NCI-H345 (cell line): ENCODE data around the gene FBLN7.
"Not testable (repeated sequence)": the region's sequence is repeated elsewhere in the genome, so short reads cannot be mapped to it uniquely, and the experiment has no call there.

Experiments used
- DNase-seq: peaks from one replicate; lab custom pipeline; 2025; lab: John Stamatoyannopoulos, UW

Gene FBLN7

DNA sequence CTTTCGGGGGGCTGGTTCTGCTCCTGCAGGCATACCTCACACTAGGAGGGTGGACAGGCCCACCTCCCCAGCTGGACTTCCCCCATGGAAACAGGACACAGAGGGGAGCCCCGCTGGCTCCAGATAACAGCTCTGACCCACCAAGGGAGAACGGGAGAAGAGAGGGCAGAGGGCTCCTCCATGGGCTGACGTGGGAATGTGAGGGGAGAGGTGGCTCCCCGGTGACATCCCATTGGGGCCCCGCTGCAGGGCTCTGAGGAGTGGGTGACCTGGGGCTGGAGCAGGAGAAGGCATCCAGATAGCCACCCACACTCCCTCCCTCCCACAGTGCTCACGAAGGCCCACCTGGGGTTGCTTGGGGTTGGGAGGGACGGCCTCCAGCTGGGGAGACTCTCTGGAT, 45.9 kb downstream of the FBLN7 start:
- DNase-seq, result no peak

DNA sequence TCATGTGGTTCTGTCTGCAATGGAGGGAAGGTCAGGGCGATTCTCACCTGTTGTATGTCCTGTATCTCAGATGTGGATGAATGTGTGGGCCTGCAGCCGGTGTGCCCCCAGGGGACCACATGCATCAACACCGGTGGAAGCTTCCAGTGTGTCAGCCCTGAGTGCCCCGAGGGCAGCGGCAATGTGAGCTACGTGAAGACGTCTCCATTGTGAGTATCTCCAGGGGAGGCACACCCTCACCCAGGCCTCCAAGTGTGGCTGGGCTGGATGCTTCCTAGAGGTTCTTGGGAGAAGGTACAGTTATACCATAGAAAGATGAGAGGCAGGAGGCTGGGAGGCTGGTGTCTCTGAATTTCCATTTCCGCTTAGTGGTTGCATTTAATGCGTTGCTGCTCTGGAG, 46.9 kb downstream of the FBLN7 start:
- no peak for DNase-seq

DNA sequence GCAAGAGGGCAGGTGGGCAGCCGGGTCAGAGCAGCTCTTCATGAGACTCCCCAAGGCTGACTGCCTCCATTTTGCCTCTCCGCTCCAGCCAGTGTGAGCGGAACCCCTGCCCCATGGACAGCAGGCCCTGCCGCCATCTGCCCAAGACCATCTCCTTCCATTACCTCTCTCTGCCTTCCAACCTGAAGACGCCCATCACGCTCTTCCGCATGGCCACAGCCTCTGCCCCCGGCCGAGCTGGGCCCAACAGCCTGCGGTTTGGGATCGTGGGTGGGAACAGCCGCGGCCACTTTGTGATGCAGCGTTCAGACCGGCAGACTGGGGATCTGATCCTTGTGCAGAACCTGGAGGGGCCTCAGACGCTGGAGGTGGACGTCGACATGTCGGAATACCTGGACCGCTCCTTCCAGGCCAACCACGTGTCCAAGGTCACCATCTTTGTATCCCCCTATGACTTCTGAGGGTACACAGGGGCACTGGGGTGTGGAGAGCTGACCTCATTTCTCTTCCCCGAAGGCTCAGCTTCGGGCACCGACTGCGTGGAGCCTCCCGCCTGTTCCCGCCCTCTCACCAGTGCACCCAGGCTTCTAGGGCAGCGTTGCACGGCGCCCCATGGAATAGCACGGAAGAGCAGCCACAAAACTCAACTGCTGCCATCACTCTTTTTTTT, 49.0 kb downstream of the FBLN7 start:
- no peak for DNase-seq

DNA sequence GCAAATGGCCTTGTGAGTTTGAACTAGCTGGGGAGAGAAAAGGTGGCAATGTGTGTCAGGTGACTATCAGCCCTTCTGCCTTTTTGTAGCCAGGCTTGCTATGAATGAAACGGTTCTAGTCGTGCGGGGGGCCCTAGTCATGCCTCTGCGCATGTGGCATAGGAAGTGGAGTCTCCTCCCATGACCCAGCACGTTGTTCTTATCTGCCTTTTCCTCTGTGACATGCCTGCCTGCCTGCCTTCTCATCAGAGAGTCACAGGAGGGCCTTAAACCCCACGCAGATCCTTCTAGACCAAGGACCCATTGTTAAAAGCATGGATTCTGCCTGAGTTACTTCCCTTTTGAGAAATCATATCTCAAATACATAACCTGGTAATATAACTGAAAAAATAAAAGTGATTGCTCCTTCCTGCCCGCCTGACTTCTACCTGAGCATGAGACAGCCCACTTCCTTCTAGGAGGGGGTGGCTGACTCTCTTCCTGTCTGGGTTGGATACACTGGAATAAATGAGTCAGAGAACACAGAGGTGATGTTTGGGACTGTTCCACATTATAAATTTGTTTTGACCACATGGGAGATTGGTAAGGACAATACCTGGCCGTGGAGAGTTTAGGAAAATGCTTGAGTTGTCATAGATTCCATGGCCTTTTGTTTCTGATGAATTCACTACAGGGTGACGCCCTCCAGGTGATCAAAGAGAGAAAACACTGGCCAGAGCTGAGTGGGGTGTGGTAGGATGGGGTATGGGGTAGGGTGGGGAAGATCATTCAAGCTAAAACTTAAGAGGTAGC, 49.8 kb downstream of the FBLN7 start:
- no peak for DNase-seq

DNA sequence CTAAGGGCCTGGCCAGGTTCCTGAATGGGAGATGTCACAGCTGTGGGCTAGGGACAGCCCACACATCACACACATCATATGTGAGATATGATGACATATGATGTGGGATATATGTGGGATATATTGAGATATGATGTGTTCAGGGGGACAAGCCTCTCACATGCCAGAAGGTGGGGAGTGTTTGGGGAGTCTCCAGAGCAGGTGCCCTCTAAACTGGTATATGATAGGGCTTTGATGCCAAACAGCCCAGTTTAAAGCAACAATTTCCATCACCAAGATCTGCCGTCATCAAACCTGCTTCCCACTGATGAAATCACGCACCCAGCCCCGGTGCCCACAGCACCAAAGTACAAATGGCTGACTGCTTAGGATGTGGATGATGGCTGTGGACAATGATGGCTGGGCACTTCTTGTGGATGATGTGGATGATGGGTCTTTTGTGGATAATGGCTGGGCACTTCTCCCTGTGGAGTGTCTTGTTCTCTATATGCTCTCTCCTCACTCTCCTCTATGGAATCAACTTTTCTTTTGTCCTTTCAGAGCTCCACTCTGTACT, 50.9 kb downstream of the FBLN7 start:
- DNase-seq, result no peak

DNA sequence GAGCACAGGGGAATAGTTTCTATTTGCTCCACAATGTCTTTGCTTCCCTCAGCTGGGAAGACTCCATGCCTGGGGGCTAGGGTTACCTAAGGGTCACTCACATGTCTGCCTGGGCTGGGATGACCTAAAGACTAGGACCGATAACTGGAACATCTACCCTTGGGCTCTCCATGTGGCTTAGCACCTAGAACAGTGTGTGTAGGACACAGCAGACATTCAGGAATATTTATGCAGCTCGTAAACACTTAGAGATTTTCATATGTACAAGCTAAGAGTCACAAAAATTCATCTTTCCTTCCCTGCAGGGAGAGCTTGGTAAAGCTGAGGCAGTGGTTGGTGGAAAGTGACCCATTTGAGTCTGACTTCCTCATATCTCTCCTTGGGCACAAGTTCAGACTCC, 55.8 kb downstream of the FBLN7 start:
- no peak for DNase-seq

DNA sequence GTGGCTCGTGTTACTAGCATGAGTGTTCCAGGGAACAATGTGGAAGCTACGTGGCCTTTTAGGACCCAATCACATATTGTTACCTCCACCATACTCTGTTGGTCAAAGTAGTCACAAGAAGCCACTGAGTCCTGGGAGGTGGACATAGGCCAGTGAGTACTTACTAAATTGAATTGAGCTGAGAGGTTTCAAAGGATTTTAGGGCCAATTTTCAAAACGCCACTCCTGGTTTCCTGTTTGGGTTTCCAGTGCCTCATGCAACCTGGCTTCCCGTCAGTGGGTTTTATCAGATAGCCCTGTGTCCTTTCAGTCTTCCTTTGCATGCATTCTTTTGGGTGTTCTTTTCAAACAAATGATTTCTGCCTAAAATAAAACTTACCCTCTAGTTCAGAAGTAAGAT, 56.3 kb downstream of the FBLN7 start:
- DNase-seq, result no peak

DNA sequence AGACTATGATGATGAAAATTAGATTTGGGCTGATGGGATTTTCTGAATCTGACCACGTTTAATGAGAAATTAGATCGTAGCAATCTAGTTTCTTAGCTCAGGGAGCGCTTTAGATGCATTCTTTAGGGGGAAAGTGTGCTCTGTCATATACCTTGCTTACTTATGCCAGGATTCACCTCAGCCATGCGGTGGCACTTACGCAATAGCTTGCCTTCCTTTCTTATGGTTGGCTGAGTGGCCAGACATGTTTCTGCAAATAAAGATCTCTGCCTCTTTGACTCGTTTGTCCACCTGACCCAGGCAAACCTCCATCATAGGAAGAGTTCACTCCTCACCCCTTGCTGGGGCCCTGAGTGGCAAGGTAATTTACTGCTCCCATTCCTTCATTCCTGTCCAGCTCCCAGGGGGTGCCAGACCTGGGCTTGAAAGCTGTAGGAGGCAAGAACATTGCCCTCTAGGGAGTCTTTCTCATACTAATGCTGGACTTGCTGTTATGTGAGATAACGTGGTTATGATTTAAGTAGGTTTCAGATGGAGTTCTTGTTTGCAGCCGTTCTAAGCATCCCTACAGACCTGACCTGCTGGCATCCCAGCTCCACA, 57.1 kb downstream of the FBLN7 start:
- DNase-seq, result no peak

DNA sequence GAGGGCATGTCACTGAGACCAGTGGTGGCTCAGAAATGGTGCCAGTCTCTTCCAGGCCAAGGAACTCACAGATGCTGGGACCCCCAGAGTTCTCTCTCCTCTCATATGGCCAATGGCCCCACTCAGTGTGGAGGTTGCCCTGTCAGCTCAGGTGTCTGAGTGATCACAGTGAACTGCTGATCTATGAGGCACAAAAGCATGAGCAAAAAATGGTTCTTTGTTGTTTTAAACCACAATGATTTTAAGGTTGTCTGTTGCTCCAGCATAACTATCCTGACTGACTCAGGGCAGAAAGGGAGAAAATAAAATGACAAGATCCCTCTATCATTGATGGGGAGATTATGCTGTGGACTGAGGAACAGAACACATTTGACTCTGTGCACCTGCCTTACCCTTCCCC, 57.8 kb downstream of the FBLN7 start:
- DNase-seq, result no peak

DNA sequence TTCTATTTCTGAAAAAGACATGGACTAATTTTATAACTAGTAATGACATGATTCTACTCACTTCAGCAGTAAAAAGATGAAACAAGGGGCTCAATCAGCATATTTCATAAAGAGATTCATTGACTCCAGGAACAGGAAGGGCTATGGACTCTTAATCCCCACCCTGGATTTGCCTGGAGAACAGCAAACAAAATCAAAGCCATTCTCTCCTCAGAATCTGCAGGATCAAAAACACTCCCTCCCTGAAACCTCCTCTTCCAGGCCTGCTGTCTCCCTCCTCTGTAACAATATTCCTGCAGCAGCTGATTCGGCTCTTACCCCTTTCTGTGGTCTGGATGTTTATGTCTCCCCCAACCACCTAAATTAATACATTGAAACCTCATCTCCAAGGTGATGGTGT, 59.7 kb downstream of the FBLN7 start:
- DNase-seq, result no peak

DNA sequence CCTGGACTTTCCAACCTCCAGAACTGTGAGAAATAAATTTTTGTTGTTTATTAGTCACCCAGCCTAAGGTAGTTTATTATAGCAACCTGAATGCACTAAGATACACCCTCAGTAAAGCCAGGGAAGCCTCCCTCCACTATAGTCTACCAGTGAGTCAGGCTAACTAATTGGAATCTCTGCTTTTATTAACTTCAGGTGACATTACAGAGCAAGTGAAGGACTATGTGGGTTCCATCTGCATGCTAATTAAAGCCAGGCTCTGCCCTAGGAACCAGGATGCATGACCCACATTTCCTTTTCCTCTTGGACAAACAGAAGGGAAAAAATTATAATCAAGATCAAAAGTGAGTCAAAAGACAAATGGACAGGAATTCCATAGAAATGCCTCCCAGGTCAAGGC, 60.6 kb downstream of the FBLN7 start:
- DNase-seq, result no peak

DNA sequence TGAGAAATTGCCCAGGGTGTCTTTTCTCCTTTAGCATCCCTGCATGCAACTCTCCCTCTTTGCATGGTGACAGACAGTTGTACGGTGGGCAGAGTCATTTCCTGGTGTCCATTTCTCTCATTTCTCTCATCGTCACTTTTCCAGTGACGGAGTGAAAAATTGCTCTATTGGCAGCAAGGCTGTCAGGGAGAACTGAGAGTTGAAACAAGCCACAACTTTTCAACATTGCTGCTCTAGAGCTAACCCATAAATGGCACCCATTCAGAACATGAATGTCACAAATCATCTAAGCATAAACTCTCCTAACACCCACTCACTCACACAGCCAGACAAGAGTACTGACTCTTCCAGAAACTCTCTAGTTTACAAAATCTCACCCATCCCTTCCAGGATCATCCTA, 61.0 kb downstream of the FBLN7 start:
- DNase-seq, result no peak

DNA sequence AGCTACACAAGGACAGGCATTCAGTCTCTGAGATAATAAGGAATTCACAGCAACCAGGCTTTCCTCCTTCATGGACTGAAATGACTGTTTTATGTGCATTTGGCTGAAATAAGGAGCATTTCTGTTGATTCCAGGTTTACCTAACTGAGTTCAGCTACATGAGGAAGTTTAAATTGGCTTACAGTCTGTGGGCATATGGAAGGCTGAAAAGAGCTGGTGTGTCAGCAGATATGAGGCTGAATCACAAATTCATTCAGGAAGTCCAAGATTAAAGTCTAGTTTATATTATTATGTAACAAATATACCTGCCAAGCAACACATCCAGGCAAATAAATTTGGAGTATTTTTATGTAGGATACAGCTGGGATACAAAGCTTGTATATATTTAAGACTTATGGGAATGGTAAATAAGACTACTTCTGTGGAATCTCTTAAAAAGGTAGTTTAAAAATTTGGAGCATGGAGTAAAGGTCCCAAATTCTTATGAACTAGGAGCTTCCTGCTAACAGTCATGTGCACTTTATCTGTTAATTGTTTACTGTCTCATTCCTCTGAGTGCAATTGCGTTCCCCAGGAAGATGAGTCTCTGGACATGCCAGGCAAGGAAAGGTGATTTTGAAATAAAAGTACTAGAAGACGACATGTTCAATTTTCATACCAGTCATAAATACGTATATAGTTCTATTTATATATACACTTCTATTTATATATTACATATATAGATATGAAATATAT, 63.7 kb downstream of the FBLN7 start:
- no peak for DNase-seq

DNA sequence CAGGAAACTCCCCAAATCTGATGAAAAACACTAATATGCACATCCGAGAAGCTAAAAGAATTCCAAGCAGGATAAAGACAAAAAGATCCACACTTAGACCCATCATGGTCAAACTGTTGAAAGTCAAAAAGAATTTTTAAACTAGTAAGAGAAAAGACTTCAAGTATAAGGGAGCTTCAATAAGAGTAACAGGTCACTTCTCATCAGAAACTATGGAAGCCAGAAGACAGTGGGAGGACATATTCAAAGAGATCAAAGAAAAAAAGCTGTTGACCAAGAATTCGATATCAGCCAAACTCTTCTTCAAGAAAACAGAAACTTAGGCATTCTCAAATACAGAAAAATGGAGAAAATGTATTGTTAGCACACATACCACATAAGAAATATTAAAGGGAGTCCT, 66.2 kb downstream of the FBLN7 start:
- DNase-seq, result peak; percentile 6

DNA sequence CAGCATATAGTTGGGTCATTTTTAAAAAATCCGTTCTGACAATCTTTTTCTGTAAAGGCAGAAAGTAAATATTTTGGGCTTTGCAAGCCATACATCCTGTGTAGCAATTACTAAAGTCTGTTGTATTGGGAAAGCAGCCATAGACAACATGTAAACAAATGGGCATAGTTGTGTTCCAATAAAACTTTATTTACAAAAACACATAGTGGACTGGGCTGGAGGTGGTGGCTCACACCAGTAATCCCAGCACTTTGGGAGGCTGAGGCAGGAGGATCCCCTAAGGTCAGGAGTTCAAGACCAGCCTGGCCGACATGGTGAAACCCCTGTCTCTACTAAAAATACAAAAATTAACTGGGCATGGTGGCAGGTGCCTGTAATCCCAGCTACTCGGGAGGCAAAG, 69.7 kb downstream of the FBLN7 start:
- DNase-seq, result not testable (repeated sequence)

DNA sequence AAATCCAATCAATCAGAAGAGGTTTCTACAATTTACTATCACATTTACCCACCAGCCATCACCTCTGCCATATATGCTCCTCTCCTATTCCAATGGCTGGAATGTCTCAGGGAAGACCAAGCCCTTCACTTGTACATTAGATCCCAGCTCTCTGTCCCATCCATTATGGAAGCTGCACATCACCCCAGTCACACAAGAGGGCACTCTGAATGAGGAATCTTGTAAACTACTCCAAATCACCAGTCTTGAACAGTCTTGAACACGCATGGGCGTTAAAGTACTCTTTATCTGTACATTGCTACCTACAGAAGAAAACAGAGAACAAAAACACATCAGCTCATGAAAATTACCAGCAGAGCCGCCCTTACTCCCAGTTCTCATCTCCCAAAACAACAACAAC, 78.0 kb downstream of the FBLN7 start:
- DNase-seq, result no peak

DNA sequence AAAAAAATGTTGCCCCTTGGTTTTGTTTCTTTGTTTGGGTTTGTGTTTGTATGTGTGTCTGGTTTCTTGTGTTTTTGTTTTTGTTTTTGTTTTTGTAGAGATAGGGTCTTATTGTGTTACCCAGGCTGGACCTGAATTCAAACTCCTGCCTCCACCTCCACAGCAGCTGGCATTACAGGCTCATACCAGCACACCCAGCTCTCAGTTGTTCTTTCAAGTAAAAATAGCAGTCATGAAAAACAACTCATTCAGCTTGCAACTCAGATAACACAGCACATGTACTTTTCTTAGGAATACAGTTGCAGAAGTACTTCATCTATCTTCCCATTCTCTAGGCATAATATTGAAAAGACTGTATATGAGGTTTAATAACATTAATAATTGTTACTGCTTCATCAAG, 79.7 kb downstream of the FBLN7 start:
- no peak for DNase-seq

DNA sequence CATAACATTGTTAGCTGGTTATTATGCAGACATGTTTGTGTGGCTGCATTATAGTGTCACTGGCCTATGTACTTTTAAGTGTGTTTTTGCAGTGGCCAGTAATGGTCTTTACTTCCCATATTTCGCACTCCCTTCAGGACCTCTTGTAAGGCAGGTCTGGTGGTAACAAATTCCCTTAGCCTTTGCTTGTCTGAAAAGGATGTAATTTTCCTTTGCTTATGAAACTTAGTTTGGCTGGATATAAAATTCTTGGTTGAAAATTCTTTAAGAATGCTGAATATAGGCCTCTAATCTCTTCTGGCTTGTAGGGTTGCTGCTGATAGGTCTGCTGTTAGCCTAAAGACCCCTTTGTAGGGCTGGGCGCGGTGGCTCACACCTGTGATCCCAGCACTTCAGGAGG, 82.0 kb downstream of the FBLN7 start:
- DNase-seq, result no peak

DNA sequence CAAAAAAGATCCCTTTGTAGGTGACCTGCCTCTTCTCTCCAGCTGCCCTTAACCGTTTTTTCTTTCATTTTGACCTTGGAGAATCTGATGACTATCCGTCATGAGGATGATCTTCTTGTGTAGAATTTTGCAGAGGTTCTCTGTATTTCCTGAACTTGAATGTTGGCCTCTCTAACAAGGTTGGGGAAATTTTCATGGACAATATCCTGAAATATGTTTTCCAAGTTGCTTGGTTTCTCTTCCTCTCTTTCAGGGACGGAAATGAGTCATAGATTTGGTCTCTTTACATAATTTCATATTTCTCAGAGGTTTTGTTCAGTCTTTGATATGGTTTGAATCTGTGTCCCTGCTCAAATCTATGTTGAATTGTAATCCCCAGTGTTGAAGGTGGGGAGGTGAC, 82.6 kb downstream of the FBLN7 start:
- no peak for DNase-seq

DNA sequence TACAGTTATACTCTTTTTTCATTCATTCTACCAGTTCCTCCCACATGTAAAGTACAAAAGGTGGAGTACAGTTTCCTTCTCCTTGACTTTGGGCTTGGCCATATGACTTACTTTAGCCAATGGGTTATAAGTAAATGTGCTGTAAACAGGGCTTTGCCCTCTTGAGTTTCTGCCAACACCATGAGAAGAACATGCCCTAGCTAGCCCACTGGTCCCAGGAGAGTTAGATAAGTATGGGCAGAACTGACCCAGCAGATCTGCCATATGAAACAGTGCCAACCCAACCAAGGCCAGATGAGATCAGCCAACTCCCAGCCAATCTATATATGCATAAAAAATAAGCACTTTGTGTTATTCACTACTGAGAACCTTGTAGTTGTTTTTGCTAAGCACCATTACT, 91.2 kb downstream of the FBLN7 start:
- DNase-seq, result peak; percentile 55

DNA sequence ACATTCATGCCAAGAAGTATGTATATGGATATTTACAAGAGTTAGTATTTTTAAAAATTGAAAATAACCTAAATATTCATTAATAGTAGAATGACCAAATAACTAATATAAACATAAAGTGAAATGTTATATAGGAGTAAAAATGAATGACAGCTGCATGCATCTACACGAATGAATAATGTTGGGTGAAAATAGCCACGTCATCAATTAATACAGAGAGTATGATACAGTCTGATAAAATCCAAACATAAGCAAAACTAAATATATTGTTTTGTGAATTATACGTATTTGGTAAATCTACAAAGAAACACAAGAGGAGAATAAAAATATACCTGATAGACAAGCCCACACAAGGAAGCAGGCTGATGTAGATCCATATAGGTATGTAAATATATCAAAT, 92.2 kb downstream of the FBLN7 start:
- no peak for DNase-seq
